Measurements from ENCODE around the gene SDK1.

GRCh38 chr7:4010923-4011656 lies 710.0 kb downstream of the SDK1 start:
- TF ChIP-seq CTCF (conservative IDR thresholded peaks at IDR 0.05; ENCODE audit: low read length), result no peak
- TF ChIP-seq EZH2phosphoT487 (IDR thresholded peaks at IDR 0.05; ENCODE audit: borderline replicate concordance, low read depth, low read length), result no peak

Data from OCI-LY7 (cell line).